ENCODE data around the gene GABRD.

GRCh38 chr1:2060072-2060471, 40.9 kb downstream of the GABRD start:
- TF ChIP-seq POLR2AphosphoS5 (IDR thresholded peaks at IDR 0.05; ENCODE audit: low read depth, low read length): no peak
- TF ChIP-seq, protein P1, sequence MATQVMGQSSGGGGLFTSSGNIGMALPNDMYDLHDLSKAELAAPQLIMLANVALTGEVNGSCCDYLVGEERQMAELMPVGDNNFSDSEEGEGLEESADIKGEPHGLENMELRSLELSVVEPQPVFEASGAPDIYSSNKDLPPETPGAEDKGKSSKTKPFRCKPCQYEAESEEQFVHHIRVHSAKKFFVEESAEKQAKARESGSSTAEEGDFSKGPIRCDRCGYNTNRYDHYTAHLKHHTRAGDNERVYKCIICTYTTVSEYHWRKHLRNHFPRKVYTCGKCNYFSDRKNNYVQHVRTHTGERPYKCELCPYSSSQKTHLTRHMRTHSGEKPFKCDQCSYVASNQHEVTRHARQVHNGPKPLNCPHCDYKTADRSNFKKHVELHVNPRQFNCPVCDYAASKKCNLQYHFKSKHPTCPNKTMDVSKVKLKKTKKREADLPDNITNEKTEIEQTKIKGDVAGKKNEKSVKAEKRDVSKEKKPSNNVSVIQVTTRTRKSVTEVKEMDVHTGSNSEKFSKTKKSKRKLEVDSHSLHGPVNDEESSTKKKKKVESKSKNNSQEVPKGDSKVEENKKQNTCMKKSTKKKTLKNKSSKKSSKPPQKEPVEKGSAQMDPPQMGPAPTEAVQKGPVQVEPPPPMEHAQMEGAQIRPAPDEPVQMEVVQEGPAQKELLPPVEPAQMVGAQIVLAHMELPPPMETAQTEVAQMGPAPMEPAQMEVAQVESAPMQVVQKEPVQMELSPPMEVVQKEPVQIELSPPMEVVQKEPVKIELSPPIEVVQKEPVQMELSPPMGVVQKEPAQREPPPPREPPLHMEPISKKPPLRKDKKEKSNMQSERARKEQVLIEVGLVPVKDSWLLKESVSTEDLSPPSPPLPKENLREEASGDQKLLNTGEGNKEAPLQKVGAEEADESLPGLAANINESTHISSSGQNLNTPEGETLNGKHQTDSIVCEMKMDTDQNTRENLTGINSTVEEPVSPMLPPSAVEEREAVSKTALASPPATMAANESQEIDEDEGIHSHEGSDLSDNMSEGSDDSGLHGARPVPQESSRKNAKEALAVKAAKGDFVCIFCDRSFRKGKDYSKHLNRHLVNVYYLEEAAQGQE (IDR thresholded peaks at IDR 0.05; ENCODE audit: insufficient read depth in 1 of 2, low read depth in 2 of 2, low read length in 2 of 2): no peak

All from PFSK-1 (cell line).